ENCODE measurements around the gene OR12D1. TPM values are rescaled to one million over a fixed set of nuclear protein-coding genes. Genes with fewer than 3 reads are reported as not detected.

The OR12D1 gene
- polyA plus RNA-seq, 1 donor from 2014 or later, result not detected

DNA sequence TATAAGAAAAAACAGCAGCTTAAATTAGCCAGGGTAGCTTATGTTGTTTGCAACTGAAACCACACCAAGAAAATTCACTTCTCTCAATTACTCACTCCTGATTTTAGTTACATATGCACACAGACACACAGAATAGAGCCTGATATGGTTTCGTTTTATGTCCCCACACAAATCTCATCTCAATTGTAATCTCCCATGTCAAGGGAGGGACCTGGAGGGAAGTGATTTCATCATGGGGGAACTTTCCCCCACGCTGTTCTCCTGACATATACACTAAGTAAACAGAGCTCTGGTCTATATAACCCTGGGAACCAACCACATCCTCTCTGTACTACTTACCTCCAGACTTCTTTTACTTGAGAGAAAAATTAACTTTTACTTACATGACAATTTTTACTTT lies 9.8 kb downstream of the OR12D1 start:
- no peak for TF ChIP-seq EP300 (conservative IDR thresholded peaks at IDR 0.05; ENCODE audit: poor library complexity, severe bottlenecking)
- TF ChIP-seq MXI1 (conservative IDR thresholded peaks at IDR 0.05; ENCODE audit: poor library complexity, severe bottlenecking), result no peak
- no peak for TF ChIP-seq TAF1 (IDR thresholded peaks at IDR 0.05; ENCODE audit: low read depth)
- no peak for TF ChIP-seq EZH2 (IDR thresholded peaks at IDR 0.05; ENCODE audit: borderline replicate concordance, insufficient read depth, low read length, poor library complexity, severe bottlenecking)
- TF ChIP-seq SMC3 (conservative IDR thresholded peaks at IDR 0.05; ENCODE audit: poor library complexity), result no peak
- TF ChIP-seq POLR2AphosphoS5 (IDR thresholded peaks at IDR 0.05), result no peak
- TF ChIP-seq, protein P1, sequence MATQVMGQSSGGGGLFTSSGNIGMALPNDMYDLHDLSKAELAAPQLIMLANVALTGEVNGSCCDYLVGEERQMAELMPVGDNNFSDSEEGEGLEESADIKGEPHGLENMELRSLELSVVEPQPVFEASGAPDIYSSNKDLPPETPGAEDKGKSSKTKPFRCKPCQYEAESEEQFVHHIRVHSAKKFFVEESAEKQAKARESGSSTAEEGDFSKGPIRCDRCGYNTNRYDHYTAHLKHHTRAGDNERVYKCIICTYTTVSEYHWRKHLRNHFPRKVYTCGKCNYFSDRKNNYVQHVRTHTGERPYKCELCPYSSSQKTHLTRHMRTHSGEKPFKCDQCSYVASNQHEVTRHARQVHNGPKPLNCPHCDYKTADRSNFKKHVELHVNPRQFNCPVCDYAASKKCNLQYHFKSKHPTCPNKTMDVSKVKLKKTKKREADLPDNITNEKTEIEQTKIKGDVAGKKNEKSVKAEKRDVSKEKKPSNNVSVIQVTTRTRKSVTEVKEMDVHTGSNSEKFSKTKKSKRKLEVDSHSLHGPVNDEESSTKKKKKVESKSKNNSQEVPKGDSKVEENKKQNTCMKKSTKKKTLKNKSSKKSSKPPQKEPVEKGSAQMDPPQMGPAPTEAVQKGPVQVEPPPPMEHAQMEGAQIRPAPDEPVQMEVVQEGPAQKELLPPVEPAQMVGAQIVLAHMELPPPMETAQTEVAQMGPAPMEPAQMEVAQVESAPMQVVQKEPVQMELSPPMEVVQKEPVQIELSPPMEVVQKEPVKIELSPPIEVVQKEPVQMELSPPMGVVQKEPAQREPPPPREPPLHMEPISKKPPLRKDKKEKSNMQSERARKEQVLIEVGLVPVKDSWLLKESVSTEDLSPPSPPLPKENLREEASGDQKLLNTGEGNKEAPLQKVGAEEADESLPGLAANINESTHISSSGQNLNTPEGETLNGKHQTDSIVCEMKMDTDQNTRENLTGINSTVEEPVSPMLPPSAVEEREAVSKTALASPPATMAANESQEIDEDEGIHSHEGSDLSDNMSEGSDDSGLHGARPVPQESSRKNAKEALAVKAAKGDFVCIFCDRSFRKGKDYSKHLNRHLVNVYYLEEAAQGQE (IDR thresholded peaks at IDR 0.05; ENCODE audit: borderline replicate concordance), result no peak
- H4K20me1 ChIP-seq (ENCODE audit: insufficient read depth), result no peaks in the 10 kb centered on the region
- H3K27ac ChIP-seq (ENCODE audit: low read length), result no peak overlapping the region
- H3K9me3 ChIP-seq (ENCODE audit: low read length), result no peaks in the 10 kb centered on the region
- no peak overlapping the region for H3K9ac ChIP-seq (ENCODE audit: low read length)
- no peak overlapping the region for H3K4me2 ChIP-seq (ENCODE audit: low read length)
- no peaks in the 10 kb centered on the region for H3K36me3 ChIP-seq (ENCODE audit: insufficient read depth, low read length)
- H3F3A ChIP-seq (ENCODE audit: insufficient read depth, low read length, poor library complexity, severe bottlenecking), result no peaks in the 10 kb centered on the region
- H3K27me3 ChIP-seq (ENCODE audit: insufficient read depth, low read depth, low read length), result no peaks in the 10 kb centered on the region
- no peaks in the 10 kb centered on the region for H3K79me2 ChIP-seq (replicated peaks; ENCODE audit: insufficient read depth, low read length)
- H2AFZ ChIP-seq (ENCODE audit: low read depth, low read length), result no peak overlapping the region
- H3K4me3 ChIP-seq (ENCODE audit: low read length), result no peak overlapping the region
- H3K9me2 ChIP-seq (ENCODE audit: insufficient read depth, low read length), result no peaks in the 10 kb centered on the region

GRCh38 chr6:29425075-29425474 lies 10.3 kb downstream of the OR12D1 start:
- H3K79me2 ChIP-seq (replicated peaks; ENCODE audit: insufficient read depth, low read length), result no peaks in the 10 kb centered on the region

More at GRCh38 chr6:29425075-29425474, 10.3 kb downstream of the OR12D1 start:
- no peak overlapping the region for H2AFZ ChIP-seq (ENCODE audit: low read depth, low read length)
- H3K36me3 ChIP-seq (ENCODE audit: insufficient read depth, low read length), result no peaks in the 10 kb centered on the region
- H3K9me2 ChIP-seq (ENCODE audit: insufficient read depth, low read length), result no peaks in the 10 kb centered on the region
- TF ChIP-seq, protein P1 (IDR thresholded peaks at IDR 0.05; ENCODE audit: borderline replicate concordance), result no peak
- H3F3A ChIP-seq (ENCODE audit: insufficient read depth, low read length, poor library complexity, severe bottlenecking), result no peaks in the 10 kb centered on the region
- no peak overlapping the region for H3K9ac ChIP-seq (ENCODE audit: low read length)
- H3K4me2 ChIP-seq (ENCODE audit: low read length), result no peak overlapping the region
- no peaks in the 10 kb centered on the region for H4K20me1 ChIP-seq (ENCODE audit: insufficient read depth)
- no peaks in the 10 kb centered on the region for H3K9me3 ChIP-seq (ENCODE audit: low read length)
- H3K27me3 ChIP-seq (ENCODE audit: insufficient read depth, low read depth, low read length), result no peaks in the 10 kb centered on the region
- no peak overlapping the region for H3K27ac ChIP-seq (ENCODE audit: low read length)
- no peak overlapping the region for H3K4me3 ChIP-seq (ENCODE audit: low read length)
